KMS-11 (cell line): ENCODE measurements around the gene TTC21A.

Experiments
- H2AFZ ChIP-seq: fragments of 200-600 bp; sonication (generic); 2 replicates; pipeline ENCODE4 v1.6.1; 2016; ENCODE audit warnings: antibody characterized with exemption, mixed run types, low read depth
- H3K27ac ChIP-seq: fragments of 200-600 bp; sonication (generic); 2 replicates; pipeline ENCODE4 v1.6.1; 2016; ENCODE audit warnings: mild to moderate bottlenecking, mixed run types
- H3K27me3 ChIP-seq: fragments of 200-600 bp; sonication (generic); 2 replicates; pipeline ENCODE4 v1.6.1; 2017; ENCODE audit warnings: mild to moderate bottlenecking, low read depth, mixed run types, moderate library complexity; ENCODE audit not compliant: insufficient read depth
- H3K36me3 ChIP-seq: fragments of 200-600 bp; sonication (generic); 2 replicates; pipeline ENCODE4 v1.6.1; 2017; ENCODE audit warnings: mild to moderate bottlenecking, mixed run types; ENCODE audit not compliant: insufficient read depth
- H3K4me1 ChIP-seq: fragments of 200-600 bp; sonication (generic); 2 replicates; pipeline ENCODE4 v1.6.1; 2016; ENCODE audit warnings: mild to moderate bottlenecking, low read depth, mixed run types; ENCODE audit not compliant: poor library complexity, severe bottlenecking
- H3K4me2 ChIP-seq: fragments of 200-600 bp; sonication (generic); 2 replicates; pipeline ENCODE4 v1.7.0; 2016; ENCODE audit warnings: mild to moderate bottlenecking, mixed run types
- H3K4me3 ChIP-seq: fragments of 200-600 bp; sonication (generic); IDR thresholded peaks from 2 replicates; pipeline ENCODE4 v1.6.1; 2017; ENCODE audit warnings: low read depth, low read length, mixed read lengths; ENCODE audit not compliant: insufficient read depth
- H3K79me2 ChIP-seq: fragments of 200-600 bp; sonication (generic); 2 replicates; pipeline ENCODE4 v1.6.1; 2016; ENCODE audit warnings: low read depth, mixed run types; ENCODE audit not compliant: insufficient read depth
- H3K9ac ChIP-seq: fragments of 200-600 bp; sonication (generic); 2 replicates; pipeline ENCODE4 v1.6.1; 2016; ENCODE audit warnings: mild to moderate bottlenecking, mixed run types
- H4K20me1 ChIP-seq: fragments of 200-600 bp; sonication (generic); 2 replicates; pipeline ENCODE4 v1.6.1; 2016; ENCODE audit warnings: mild to moderate bottlenecking, mixed run types; ENCODE audit not compliant: insufficient read depth
- TF ChIP-seq, protein P1 (sequence below): fragments of 200-600 bp; sonication (generic); conservative IDR thresholded peaks from 2 replicates; pipeline ENCODE4 v1.6.1; 2017; ENCODE audit warnings: low read depth, mild to moderate bottlenecking, antibody characterized with exemption, low read length, moderate library complexity, mixed read lengths

The TTC21A gene

DNA sequence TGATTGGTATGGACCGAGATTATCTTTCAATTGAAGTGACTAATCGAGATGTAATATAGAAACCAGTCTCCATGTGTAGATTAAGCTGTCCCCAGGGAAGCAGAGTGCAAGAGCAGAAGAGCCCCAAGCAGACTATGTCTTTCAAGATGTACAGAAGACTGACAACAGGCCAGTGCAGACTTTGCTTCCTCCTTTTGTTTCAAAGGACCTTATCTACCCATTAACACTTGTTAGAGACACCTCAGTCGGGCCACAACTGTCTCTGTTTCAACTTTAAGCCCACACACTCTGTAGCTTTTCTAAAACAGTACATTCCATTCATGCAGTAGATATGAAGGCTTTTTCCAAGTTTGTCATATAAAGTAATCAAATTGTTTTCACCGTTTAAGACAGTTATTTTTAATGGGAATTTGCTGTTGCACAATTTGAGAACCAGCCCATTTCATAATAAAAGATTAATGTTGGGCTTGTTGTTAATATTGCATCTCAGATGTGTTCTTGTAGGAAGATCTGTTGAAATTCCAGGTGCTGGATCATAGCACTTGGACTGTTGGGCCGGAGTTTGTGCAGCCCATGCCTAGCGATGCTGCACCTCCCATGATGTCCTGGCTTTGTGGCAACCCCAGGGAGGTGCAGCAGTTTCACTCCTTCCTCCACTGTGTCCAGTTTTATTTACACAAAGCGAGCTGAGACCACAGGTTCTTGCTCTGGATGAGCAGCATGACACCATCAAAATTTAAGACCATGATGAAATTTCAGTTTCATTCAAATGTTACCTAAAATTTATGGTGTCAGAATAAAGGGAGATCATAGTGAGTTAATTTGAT is 12.4 kb upstream of the TTC21A start:
- H3K4me2 ChIP-seq = no peak overlapping the region
- H3K9ac ChIP-seq = no peak overlapping the region
- H3K4me3 ChIP-seq = no peak overlapping the region
- TF ChIP-seq, protein P1, sequence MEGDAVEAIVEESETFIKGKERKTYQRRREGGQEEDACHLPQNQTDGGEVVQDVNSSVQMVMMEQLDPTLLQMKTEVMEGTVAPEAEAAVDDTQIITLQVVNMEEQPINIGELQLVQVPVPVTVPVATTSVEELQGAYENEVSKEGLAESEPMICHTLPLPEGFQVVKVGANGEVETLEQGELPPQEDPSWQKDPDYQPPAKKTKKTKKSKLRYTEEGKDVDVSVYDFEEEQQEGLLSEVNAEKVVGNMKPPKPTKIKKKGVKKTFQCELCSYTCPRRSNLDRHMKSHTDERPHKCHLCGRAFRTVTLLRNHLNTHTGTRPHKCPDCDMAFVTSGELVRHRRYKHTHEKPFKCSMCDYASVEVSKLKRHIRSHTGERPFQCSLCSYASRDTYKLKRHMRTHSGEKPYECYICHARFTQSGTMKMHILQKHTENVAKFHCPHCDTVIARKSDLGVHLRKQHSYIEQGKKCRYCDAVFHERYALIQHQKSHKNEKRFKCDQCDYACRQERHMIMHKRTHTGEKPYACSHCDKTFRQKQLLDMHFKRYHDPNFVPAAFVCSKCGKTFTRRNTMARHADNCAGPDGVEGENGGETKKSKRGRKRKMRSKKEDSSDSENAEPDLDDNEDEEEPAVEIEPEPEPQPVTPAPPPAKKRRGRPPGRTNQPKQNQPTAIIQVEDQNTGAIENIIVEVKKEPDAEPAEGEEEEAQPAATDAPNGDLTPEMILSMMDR = no peak
- H3K27ac ChIP-seq = no peak overlapping the region
- H3K4me1 ChIP-seq = peaks cover 31% of the 10 kb centered on the region
- no peaks in the 10 kb centered on the region for H4K20me1 ChIP-seq
- H2AFZ ChIP-seq = no peak overlapping the region
- H3K36me3 ChIP-seq = no peaks in the 10 kb centered on the region
- H3K79me2 ChIP-seq = no peaks in the 10 kb centered on the region
- no peaks in the 10 kb centered on the region for H3K27me3 ChIP-seq

DNA sequence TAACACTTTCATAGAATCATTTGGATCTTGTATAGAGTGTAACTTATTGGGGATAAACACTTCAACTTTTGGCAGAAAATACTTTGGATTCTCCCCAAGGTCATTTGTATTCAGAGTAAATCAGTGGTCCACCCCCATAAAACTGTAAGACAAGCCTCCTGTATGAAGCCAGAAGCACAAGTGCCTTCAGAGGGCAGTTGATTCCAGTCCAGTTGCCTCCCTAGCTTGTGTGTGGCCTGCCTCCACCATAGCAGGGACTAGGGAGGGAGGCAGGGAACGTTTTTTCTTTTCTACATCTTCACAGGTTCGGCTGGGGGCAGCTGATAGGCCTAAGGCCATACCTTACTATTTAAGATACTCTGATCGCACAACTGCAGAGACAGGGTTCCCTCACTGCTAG is 11.7 kb upstream of the TTC21A start:
- Histone ChIP-seq H3K4me2 (no peak overlapping the region), H3K4me3 (no peak overlapping the region), H3K27me3 (no peaks in the 10 kb centered on the region), H3K4me1 (peaks cover 24% of the 10 kb centered on the region), H4K20me1 (no peaks in the 10 kb centered on the region), H3K9ac (no peak overlapping the region), H2AFZ (no peak overlapping the region), H3K36me3 (no peaks in the 10 kb centered on the region), H3K79me2 (no peaks in the 10 kb centered on the region), H3K27ac (no peak overlapping the region)
- TF ChIP-seq, protein P1 = no peak

DNA sequence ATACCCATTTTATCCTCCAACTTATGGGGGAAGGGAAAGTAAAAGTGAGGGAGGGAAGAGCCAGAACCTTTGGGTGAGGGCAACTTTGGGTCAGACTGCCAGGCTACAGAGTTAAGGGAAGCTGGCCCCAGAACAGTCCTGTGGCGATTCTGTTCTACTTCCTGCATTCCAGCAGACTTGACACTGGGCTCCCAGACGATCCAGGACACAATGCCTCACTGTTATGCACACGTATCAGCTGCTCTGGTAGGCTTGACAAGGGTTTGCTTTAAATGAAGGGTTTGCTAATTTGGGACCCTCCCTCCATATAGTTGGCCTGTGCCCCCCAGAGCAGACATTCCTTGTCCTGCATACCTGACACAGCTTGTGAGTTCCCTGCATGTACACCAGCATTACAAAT is 10.7 kb upstream of the TTC21A start:
- Histone ChIP-seq H3K27me3 (no peaks in the 10 kb centered on the region), H4K20me1 (no peaks in the 10 kb centered on the region), H3K79me2 (no peaks in the 10 kb centered on the region), H3K4me3 (no peak overlapping the region), H2AFZ (no peak overlapping the region), H3K4me2 (no peak overlapping the region), H3K4me1 (peaks cover 19% of the 10 kb centered on the region), H3K27ac (no peak overlapping the region), H3K9ac (no peak overlapping the region), H3K36me3 (no peaks in the 10 kb centered on the region)
- TF ChIP-seq, protein P1 = no peak

DNA sequence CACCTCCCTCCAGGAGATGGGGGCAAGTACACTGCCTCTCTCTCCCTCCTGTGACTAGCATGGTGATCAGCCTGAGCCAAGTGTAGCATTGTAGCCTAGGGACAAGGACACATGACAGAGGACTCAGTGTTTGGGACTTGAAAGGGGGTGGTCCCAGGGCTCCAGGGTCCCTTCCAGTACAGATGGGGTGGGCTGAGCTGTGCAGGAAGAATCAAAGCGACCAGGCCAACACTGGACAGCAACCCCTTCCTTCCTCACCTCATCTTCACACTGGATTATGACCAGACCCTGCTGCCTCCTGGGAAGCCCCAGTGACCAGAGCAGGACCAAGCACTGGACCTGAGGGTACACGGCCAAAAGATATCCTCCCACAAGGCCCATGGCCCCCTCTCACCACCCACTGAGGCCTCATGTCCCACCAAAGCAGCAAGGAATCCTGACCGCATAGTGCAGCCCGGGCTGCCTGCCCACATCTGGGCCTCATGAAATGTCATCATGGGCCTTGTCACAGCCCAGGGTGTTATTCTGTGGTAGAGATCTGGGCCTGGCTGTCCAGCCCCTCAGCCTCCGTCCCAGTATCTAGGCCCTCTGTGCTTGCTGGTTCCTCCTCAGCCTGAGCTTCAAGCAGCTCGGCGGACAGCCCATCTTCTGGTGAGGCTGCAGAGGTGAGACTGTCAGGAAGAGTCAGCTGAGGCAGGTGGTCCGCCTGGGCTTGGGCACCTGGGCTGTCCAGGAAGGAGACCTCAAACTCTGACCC is 9.6 kb upstream of the TTC21A start:
- TF ChIP-seq, protein P1 = no peak
- Histone ChIP-seq H2AFZ (no peak overlapping the region), H3K9ac (no peak overlapping the region), H3K27ac (no peak overlapping the region), H3K4me2 (no peak overlapping the region), H3K27me3 (no peaks in the 10 kb centered on the region), H3K79me2 (no peaks in the 10 kb centered on the region), H3K4me1 (peaks cover 13% of the 10 kb centered on the region), H3K36me3 (no peaks in the 10 kb centered on the region), H4K20me1 (no peaks in the 10 kb centered on the region), H3K4me3 (no peak overlapping the region)
